HepG2 (cell line): ENCODE results near the gene BPIFA1. TPM values are rescaled to one million over a fixed set of nuclear protein-coding genes. Genes with fewer than 3 reads are reported as not detected.
A peak's percentile ranks its signal among the peaks of the same experiment; 100 is the strongest.

Source experiments
- JDP2 ChIP-seq: sonication (generic); formaldehyde crosslinking; IDR thresholded peaks from 2 replicates; pipeline ENCODE4 v1.8.1; 2022; ENCODE audit warnings: missing genetic modification reagents, borderline replicate concordance
- MBNL3 ChIP-seq: fragments of 250-450 bp; sonication (Bioruptor Pico); conservative IDR thresholded peaks from 2 replicates; pipeline ENCODE4 v1.8.0; 2022; ENCODE audit warnings: mild to moderate bottlenecking, inconsistent platforms
- PITX1 ChIP-seq: sonication (generic); formaldehyde crosslinking; IDR thresholded peaks from 2 replicates; pipeline ENCODE4 v1.5.1; 2020; ENCODE audit warnings: mild to moderate bottlenecking, missing genetic modification reagents
- RBAK ChIP-seq: sonication (generic); formaldehyde crosslinking; IDR thresholded peaks from 2 replicates; pipeline ENCODE4 v1.5.1; 2020; ENCODE audit warnings: mild to moderate bottlenecking, missing genetic modification reagents
- TAF15 ChIP-seq: fragments of 200-400 bp; formaldehyde crosslinking; IDR thresholded peaks from one replicate; pipeline ENCODE4 v1.6.1; 2018; ENCODE audit warnings: mild to moderate bottlenecking, low read depth, low read length; ENCODE audit not compliant: poor library complexity, severe bottlenecking
- THAP8 ChIP-seq: sonication (generic); formaldehyde crosslinking; IDR thresholded peaks from 2 replicates; pipeline ENCODE4 v1.5.1; 2020; ENCODE audit warnings: missing genetic modification reagents, mild to moderate bottlenecking, borderline replicate concordance
- XRCC5 ChIP-seq: fragments of 200-400 bp; formaldehyde crosslinking; optimal IDR thresholded peaks from 2 replicates; pipeline ENCODE3; 2017; ENCODE audit warnings: mild to moderate bottlenecking, low read length
- ZFP62 ChIP-seq: sonication (generic); formaldehyde crosslinking; IDR thresholded peaks from 2 replicates; pipeline ENCODE4 v1.4.0; 2020; ENCODE audit warnings: missing genetic modification reagents
- ZNF230 ChIP-seq: sonication (generic); formaldehyde crosslinking; IDR thresholded peaks from 2 replicates; pipeline ENCODE4 v1.4.0; 2020; ENCODE audit warnings: mild to moderate bottlenecking, missing genetic modification reagents
- ZNF564 ChIP-seq: sonication (generic); formaldehyde crosslinking; IDR thresholded peaks from 2 replicates; pipeline ENCODE4 v1.8.1; 2023; ENCODE audit warnings: mild to moderate bottlenecking, missing genetic modification reagents
- ZNF773 ChIP-seq: sonication (generic); formaldehyde crosslinking; IDR thresholded peaks from 2 replicates; pipeline ENCODE4 v1.4.0; 2020; ENCODE audit warnings: missing genetic modification reagents, borderline replicate concordance
- ZSCAN12 ChIP-seq: sonication (generic); formaldehyde crosslinking; IDR thresholded peaks from 2 replicates; pipeline ENCODE4 v1.9.0; 2021; ENCODE audit warnings: mild to moderate bottlenecking, missing genetic modification reagents
- ZSCAN25 ChIP-seq: sonication (generic); formaldehyde crosslinking; IDR thresholded peaks from 2 replicates; pipeline ENCODE4 v1.8.0; 2022; ENCODE audit warnings: mild to moderate bottlenecking, missing genetic modification reagents
- ZSCAN29 ChIP-seq: sonication (generic); formaldehyde crosslinking; conservative IDR thresholded peaks from 2 replicates; pipeline ENCODE4 v1.4.0; 2020; ENCODE audit warnings: mild to moderate bottlenecking, missing genetic modification reagents
- polyA plus RNA-seq, 8 experiments: library from polyadenylated mRNA; depleted of rRNA in 3 of 8; stranded (reverse) in 7 of 8; unstranded in 1 of 8; fragments of >200 nt; fragmentation: Illumina TruSeq in 4 of 8; extraction: Trizol in 4 of 8; gene quantifications; 2 replicates each; pipeline versions ENCODE4 v1.2.1 to v1.2.3, GENCODE V29; 2011 to 2016; ENCODE audit warnings: low read depth in 4 of 8, missing spikeins in 1 of 8, mixed read lengths in 1 of 8; ENCODE audit not compliant: insufficient read depth in 1 of 8
- total RNA-seq, 5 experiments: library from RNA; depleted of rRNA; stranded (reverse); fragments of >200 nt; fragmentation: Illumina TruSeq; extraction: Trizol; gene quantifications; 2 replicates each; pipeline ENCODE4 v1.2.3, GENCODE V29; 2016; ENCODE audit warnings: low read depth in 1 of 5
- TF ChIP-seq, protein P1 (sequence below): sonication (generic); formaldehyde crosslinking; IDR thresholded peaks from 2 replicates; pipeline ENCODE4 v1.4.0; 2020; ENCODE audit warnings: missing genetic modification reagents
- TF ChIP-seq, protein P2 (sequence below), 2 experiments: fragments of 450-650 bp in 1 of 2; sonication (generic) in 1 of 2; formaldehyde crosslinking in 1 of 2; IDR thresholded peaks; 2 replicates each; pipeline versions ENCODE4 v1.6.1 to v1.8.0; 2016 to 2022; ENCODE audit warnings: antibody characterized with exemption in 1 of 2, mild to moderate bottlenecking in 1 of 2, missing genetic modification reagents in 1 of 2

Gene BPIFA1
- total and polyA plus RNA-seq, 2 of the 13 experiments (the other 11 are each of a cell fraction or from before 2014, with no cell fraction given): not detected

GRCh38 chr20:33277471-33278441, 42.0 kb downstream of the BPIFA1 start (continued):
- TF ChIP-seq TAF15: no peak
- no peak for TF ChIP-seq ZSCAN29 (CRISPR knock-in tag)
- no peak for TF ChIP-seq THAP8
- peak; percentile 94 for TF ChIP-seq ZNF230 (CRISPR knock-in tag)
- no peak for TF ChIP-seq ZNF773 (CRISPR knock-in tag)
- TF ChIP-seq, protein P1, sequence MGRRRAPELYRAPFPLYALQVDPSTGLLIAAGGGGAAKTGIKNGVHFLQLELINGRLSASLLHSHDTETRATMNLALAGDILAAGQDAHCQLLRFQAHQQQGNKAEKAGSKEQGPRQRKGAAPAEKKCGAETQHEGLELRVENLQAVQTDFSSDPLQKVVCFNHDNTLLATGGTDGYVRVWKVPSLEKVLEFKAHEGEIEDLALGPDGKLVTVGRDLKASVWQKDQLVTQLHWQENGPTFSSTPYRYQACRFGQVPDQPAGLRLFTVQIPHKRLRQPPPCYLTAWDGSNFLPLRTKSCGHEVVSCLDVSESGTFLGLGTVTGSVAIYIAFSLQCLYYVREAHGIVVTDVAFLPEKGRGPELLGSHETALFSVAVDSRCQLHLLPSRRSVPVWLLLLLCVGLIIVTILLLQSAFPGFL (CRISPR knock-in tag): no peak
- no peak for TF ChIP-seq RBAK
- TF ChIP-seq ZSCAN12 (CRISPR knock-in tag): 0 out of 2 replicates have a peak, but pooled peaks have one; percentile 35
- peak; percentile 86 for TF ChIP-seq PITX1 (CRISPR knock-in tag)
- peak; percentile 87; the same call in 1 of the 2 replicates for TF ChIP-seq ZNF564 (CRISPR knock-in tag)
- TF ChIP-seq ZFP62 (CRISPR knock-in tag): no peak
- no peak for TF ChIP-seq MBNL3 (CRISPR knock-in tag)
- no peak; the same call in 1 of the 2 replicates for TF ChIP-seq JDP2 (CRISPR knock-in tag)
- TF ChIP-seq ZSCAN25 (CRISPR knock-in tag): peak; percentile 84; the same call in 1 of the 2 replicates
- TF ChIP-seq, protein P2, sequence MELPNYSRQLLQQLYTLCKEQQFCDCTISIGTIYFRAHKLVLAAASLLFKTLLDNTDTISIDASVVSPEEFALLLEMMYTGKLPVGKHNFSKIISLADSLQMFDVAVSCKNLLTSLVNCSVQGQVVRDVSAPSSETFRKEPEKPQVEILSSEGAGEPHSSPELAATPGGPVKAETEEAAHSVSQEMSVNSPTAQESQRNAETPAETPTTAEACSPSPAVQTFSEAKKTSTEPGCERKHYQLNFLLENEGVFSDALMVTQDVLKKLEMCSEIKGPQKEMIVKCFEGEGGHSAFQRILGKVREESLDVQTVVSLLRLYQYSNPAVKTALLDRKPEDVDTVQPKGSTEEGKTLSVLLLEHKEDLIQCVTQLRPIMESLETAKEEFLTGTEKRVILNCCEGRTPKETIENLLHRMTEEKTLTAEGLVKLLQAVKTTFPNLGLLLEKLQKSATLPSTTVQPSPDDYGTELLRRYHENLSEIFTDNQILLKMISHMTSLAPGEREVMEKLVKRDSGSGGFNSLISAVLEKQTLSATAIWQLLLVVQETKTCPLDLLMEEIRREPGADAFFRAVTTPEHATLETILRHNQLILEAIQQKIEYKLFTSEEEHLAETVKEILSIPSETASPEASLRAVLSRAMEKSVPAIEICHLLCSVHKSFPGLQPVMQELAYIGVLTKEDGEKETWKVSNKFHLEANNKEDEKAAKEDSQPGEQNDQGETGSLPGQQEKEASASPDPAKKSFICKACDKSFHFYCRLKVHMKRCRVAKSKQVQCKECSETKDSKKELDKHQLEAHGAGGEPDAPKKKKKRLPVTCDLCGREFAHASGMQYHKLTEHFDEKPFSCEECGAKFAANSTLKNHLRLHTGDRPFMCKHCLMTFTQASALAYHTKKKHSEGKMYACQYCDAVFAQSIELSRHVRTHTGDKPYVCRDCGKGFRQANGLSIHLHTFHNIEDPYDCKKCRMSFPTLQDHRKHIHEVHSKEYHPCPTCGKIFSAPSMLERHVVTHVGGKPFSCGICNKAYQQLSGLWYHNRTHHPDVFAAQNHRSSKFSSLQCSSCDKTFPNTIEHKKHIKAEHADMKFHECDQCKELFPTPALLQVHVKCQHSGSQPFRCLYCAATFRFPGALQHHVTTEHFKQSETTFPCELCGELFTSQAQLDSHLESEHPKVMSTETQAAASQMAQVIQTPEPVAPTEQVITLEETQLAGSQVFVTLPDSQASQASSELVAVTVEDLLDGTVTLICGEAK (IDR thresholded peaks at IDR 0.05): no peak
- TF ChIP-seq, protein P2 (CRISPR knock-in tag; IDR thresholded peaks at IDR 0.05): peak; percentile 93
- peak; percentile 42 for TF ChIP-seq XRCC5
